Lung (tissue), 12 donors: Measurements from ENCODE around the gene TMEM9. TPM values are rescaled to one million over a fixed set of nuclear protein-coding genes. Genes with fewer than 3 reads are reported as not detected.

Source experiments
- ATAC-seq: fragments of 200-7000 bp; cut with Tn5 transposase; one replicate; pipeline ENCODE4 v1.9.1; 2020; ENCODE audit warnings: moderate number of reproducible peaks; ENCODE audit not compliant: insufficient read depth, low FRiP score
- DNase-seq, 3 donors: peaks; one replicate each; pipeline ENCODE4 v3.0.0-alpha.2; 2013 to 2017
- H3K27ac ChIP-seq, 2 donors: one replicate each; pipeline ENCODE4 v1.5.1; 2013; ENCODE audit warnings: mild to moderate bottlenecking in 2 of 2, moderate library complexity in 2 of 2, control low read depth in 1 of 2, inconsistent platforms in 1 of 2, low read depth in 1 of 2, low read length in 1 of 2
- H3K27me3 ChIP-seq, 3 donors: one replicate each; pipeline ENCODE4 v1.5.1; 2013; ENCODE audit warnings: low read length in 2 of 3; ENCODE audit not compliant: control insufficient read depth in 3 of 3, insufficient read depth in 3 of 3
- H3K36me3 ChIP-seq, 4 donors: one replicate each; pipeline ENCODE4 v1.5.1; 2013; ENCODE audit warnings: low read length in 4 of 4, mild to moderate bottlenecking in 1 of 4, moderate library complexity in 1 of 4; ENCODE audit not compliant: control insufficient read depth in 4 of 4, insufficient read depth in 4 of 4
- H3K4me1 ChIP-seq, 5 donors: one replicate each; pipeline ENCODE4 v1.5.1; 2013; ENCODE audit warnings: low read length in 5 of 5, mild to moderate bottlenecking in 2 of 5, moderate library complexity in 1 of 5; ENCODE audit not compliant: control insufficient read depth in 5 of 5, insufficient read depth in 5 of 5
- H3K4me3 ChIP-seq: one replicate; pipeline ENCODE4 v1.5.1; 2013; ENCODE audit warnings: mild to moderate bottlenecking, control low read depth, moderate library complexity
- H3K9ac ChIP-seq, 2 donors: one replicate each; pipeline ENCODE4 v1.5.1; 2013; ENCODE audit warnings: low read length in 2 of 2, control low read depth in 1 of 2; ENCODE audit not compliant: insufficient read depth in 1 of 2
- H3K9me3 ChIP-seq, 4 donors: one replicate each; pipeline ENCODE4 v1.5.1; 2013; ENCODE audit warnings: low read length in 3 of 4, mild to moderate bottlenecking in 1 of 4, moderate library complexity in 1 of 4; ENCODE audit not compliant: control insufficient read depth in 4 of 4, insufficient read depth in 3 of 4
- WGBS, 2 donors: extraction: QIAGEN DNeasy Blood & Tissue Kit; methylation state at CpG; one replicate each; pipeline ENCODE4 v1.1.7; 2013; 5-methylcytosine and 5-hydroxymethylcytosine counted together
- polyA plus RNA-seq, 2 donors: library from polyadenylated mRNA; stranded (reverse); fragments of 200-250 nt; gene quantifications; one replicate each; pipeline ENCODE4 v1.2.1, GENCODE V29; 2013
- total RNA-seq, 2 donors: library from RNA; depleted of rRNA in 1 of 2; stranded (reverse); fragments of >200 nt in 1 of 2; gene quantifications; one replicate each; pipeline ENCODE4 v1.2.1, GENCODE V29; 2014 to 2021
- TF ChIP-seq, protein P1 (sequence below): IDR thresholded peaks from 2 replicates; pipeline ENCODE4 v1.5.1; 2012; ENCODE audit warnings: mild to moderate bottlenecking; ENCODE audit errors: control extremely low read depth, extremely low read depth
- donor health status: control.
- donor health status: control.
- donor health status: Bipolar disorder and iron deficiency.
- donor health status: healthy.
- donor health status: DM: yes; HTN: yes; CAD: no.

TMEM9 gene
- total and polyA plus RNA-seq, 4 donors: 64.8 to 89.7 (median 77.6) TPM

- no peak for DNase-seq
- TF ChIP-seq, protein P1, sequence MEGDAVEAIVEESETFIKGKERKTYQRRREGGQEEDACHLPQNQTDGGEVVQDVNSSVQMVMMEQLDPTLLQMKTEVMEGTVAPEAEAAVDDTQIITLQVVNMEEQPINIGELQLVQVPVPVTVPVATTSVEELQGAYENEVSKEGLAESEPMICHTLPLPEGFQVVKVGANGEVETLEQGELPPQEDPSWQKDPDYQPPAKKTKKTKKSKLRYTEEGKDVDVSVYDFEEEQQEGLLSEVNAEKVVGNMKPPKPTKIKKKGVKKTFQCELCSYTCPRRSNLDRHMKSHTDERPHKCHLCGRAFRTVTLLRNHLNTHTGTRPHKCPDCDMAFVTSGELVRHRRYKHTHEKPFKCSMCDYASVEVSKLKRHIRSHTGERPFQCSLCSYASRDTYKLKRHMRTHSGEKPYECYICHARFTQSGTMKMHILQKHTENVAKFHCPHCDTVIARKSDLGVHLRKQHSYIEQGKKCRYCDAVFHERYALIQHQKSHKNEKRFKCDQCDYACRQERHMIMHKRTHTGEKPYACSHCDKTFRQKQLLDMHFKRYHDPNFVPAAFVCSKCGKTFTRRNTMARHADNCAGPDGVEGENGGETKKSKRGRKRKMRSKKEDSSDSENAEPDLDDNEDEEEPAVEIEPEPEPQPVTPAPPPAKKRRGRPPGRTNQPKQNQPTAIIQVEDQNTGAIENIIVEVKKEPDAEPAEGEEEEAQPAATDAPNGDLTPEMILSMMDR: no peak
- Histone ChIP-seq H3K4me1 (peaks cover 0 to 14% (median 0%) of the 10 kb centered on the region in 5 donors), H3K27ac (no peak overlapping the region), H3K4me3 (no peak overlapping the region), H3K9ac (no peak overlapping the region), H3K9me3 (no peaks in the 10 kb centered on the region), H3K27me3 (peaks cover 0 to 4% (median 0%) of the 10 kb centered on the region in 3 donors), H3K36me3 (no peaks in the 10 kb centered on the region)
- no peak for ATAC-seq
- 94 to 99% methylated on average over 10 of the region's 10 CpGs for WGBS, 2 donors
Observed at GRCh38 chr1:201122321-201122957, 31.8 kb downstream of the TMEM9 start.

GRCh38 chr1:201119206-201120197 lies 34.8 kb downstream of the TMEM9 start:
- Histone ChIP-seq H3K27me3 (peaks cover 0 to 4% (median 0%) of the 10 kb centered on the region in 3 donors), H3K36me3 (no peaks in the 10 kb centered on the region), H3K9ac (no peak overlapping the region), H3K9me3 (no peaks in the 10 kb centered on the region), H3K4me1 (peaks cover 0 to 4% (median 0%) of the 10 kb centered on the region in 5 donors), H3K4me3 (no peak overlapping the region), H3K27ac (no peak overlapping the region)
- TF ChIP-seq, protein P1: peak; percentile 1
- DNase-seq: peak; percentile 40 to 65 (median 42)
- no peak for ATAC-seq
- WGBS, 2 donors: 26 to 30% methylated on average over 14 of the region's 14 CpGs

- Histone ChIP-seq H3K36me3 (no peaks in the 10 kb centered on the region), H3K27me3 (no peaks in the 10 kb centered on the region), H3K4me1 (peaks cover 0 to 11% (median 0%) of the 10 kb centered on the region in 5 donors), H3K4me3 (no peak overlapping the region), H3K9ac (no peak overlapping the region), H3K9me3 (no peaks in the 10 kb centered on the region), H3K27ac (no peak overlapping the region)
- DNase-seq: no peak
- 95 to 96% methylated on average over 2 of the region's 2 CpGs for WGBS, 2 donors
- no peak for ATAC-seq
- TF ChIP-seq, protein P1: no peak
Observed at GRCh38 chr1:201116091-201116490, 38.2 kb downstream of the TMEM9 start.
